Measurements from ENCODE around the gene CLGN.

Gene CLGN

GRCh38 chr4:140382732-140383131, 44.7 kb downstream of the CLGN start:
- in situ Hi-C loops (cut with HindIII; ENCODE audit: low sequenced_read_pairs): no loop called here

GRCh38 chr4:140374130-140374477, 53.3 kb downstream of the CLGN start:
- in situ Hi-C loops (cut with HindIII; ENCODE audit: low sequenced_read_pairs): no loop called here

GRCh38 chr4:140373328-140374129, 53.9 kb downstream of the CLGN start, which contains the start of gene SCOC:
Gene SCOC (plus strand): TSS chr4:140373646. CDS start chr4:140379171, 5,525 bp downstream.
- in situ Hi-C loops (cut with HindIII; ENCODE audit: low sequenced_read_pairs): no loop called here

GRCh38 chr4:140372751-140373327, 54.6 kb downstream of the CLGN start:
- in situ Hi-C loops (cut with HindIII; ENCODE audit: low sequenced_read_pairs): no loop called here

- in situ Hi-C loops (cut with HindIII; ENCODE audit: low sequenced_read_pairs): loop anchor here (5.0 kb wide), 1 partner anchor 69 kb away; no protein-coding TSS in a partner anchor
Measured at GRCh38 chr4:140368686-140369085, 58.8 kb downstream of the CLGN start.

- in situ Hi-C loops (cut with HindIII; ENCODE audit: low sequenced_read_pairs): loop anchor here (5.0 kb wide), 1 partner anchor 70 kb away; no protein-coding TSS in a partner anchor
Measured at GRCh38 chr4:140367738-140368137, 59.7 kb downstream of the CLGN start.

GRCh38 chr4:140363558-140363957, 63.9 kb downstream of the CLGN start:
- in situ Hi-C loops (cut with HindIII; ENCODE audit: low sequenced_read_pairs): loop anchor here (5.0 kb wide), 1 partner anchor 626 kb away; no protein-coding TSS in a partner anchor

- in situ Hi-C loops (cut with HindIII; ENCODE audit: low sequenced_read_pairs): loop anchor here (5.0 kb wide), 1 partner anchor 626 kb away; no protein-coding TSS in a partner anchor
Measured at GRCh38 chr4:140363051-140363450, 64.4 kb downstream of the CLGN start.

GRCh38 chr4:140361099-140361498, 66.3 kb downstream of the CLGN start:
- in situ Hi-C loops (cut with HindIII; ENCODE audit: low sequenced_read_pairs): loop anchor here (5.0 kb wide), 1 partner anchor 624 kb away; no protein-coding TSS in a partner anchor

GRCh38 chr4:140359562-140360427, 67.7 kb downstream of the CLGN start:
- in situ Hi-C loops (cut with HindIII; ENCODE audit: low sequenced_read_pairs): loop anchor here (5.0 kb wide), 1 partner anchor 622 kb away; no protein-coding TSS in a partner anchor

- in situ Hi-C loops (cut with HindIII; ENCODE audit: low sequenced_read_pairs): no loop called here
Measured at GRCh38 chr4:140358281-140358680, 69.2 kb downstream of the CLGN start.

GRCh38 chr4:140357868-140358267, 69.6 kb downstream of the CLGN start:
- in situ Hi-C loops (cut with HindIII; ENCODE audit: low sequenced_read_pairs): no loop called here

- in situ Hi-C loops (cut with HindIII; ENCODE audit: low sequenced_read_pairs): no loop called here
Measured at GRCh38 chr4:140355288-140355687, 72.2 kb downstream of the CLGN start.

- in situ Hi-C loops (cut with HindIII; ENCODE audit: low sequenced_read_pairs): no loop called here
Measured at GRCh38 chr4:140353786-140354185, 73.7 kb downstream of the CLGN start.

GRCh38 chr4:140351093-140352075, 76.1 kb downstream of the CLGN start:
- in situ Hi-C loops (cut with HindIII; ENCODE audit: low sequenced_read_pairs): no loop called here

- in situ Hi-C loops (cut with HindIII; ENCODE audit: low sequenced_read_pairs): no loop called here
Measured at GRCh38 chr4:140349816-140350215, 77.6 kb downstream of the CLGN start.

GRCh38 chr4:140346136-140346535, 81.3 kb downstream of the CLGN start:
- in situ Hi-C loops (cut with HindIII; ENCODE audit: low sequenced_read_pairs): no loop called here

- in situ Hi-C loops (cut with HindIII; ENCODE audit: low sequenced_read_pairs): no loop called here
Measured at GRCh38 chr4:140344621-140345020, 82.8 kb downstream of the CLGN start.

GRCh38 chr4:140344101-140344500, 83.3 kb downstream of the CLGN start:
- in situ Hi-C loops (cut with HindIII; ENCODE audit: low sequenced_read_pairs): no loop called here

- in situ Hi-C loops (cut with HindIII; ENCODE audit: low sequenced_read_pairs): no loop called here
Measured at GRCh38 chr4:140343303-140343702, 84.1 kb downstream of the CLGN start.
